Fibroblast of the aortic adventitia (primary cell): Measurements from ENCODE around the gene MARCHF9. TPM values are rescaled to one million over a fixed set of nuclear protein-coding genes. Genes with fewer than 3 reads are reported as not detected.

ENCODE experiments used
- DNase-seq: peaks from one replicate; pipeline ENCODE4 v3.0.0-alpha.2; 2010; ENCODE audit warnings: low read depth
- H3K4me3 ChIP-seq: 2 replicates; pipeline ENCODE4 v1.5.1; 2011; ENCODE audit warnings: low read depth, mild to moderate bottlenecking, control low read depth, low read length, moderate library complexity
- CTCF ChIP-seq: IDR thresholded peaks from 2 replicates; pipeline ENCODE4 v1.5.1; 2011; ENCODE audit warnings: mild to moderate bottlenecking, low read length, control low read depth, inconsistent platforms; ENCODE audit not compliant: insufficient read depth
- total RNA-seq: library from RNA; depleted of rRNA; stranded (reverse); fragments of >200 nt; gene quantifications from 2 replicates; pipeline ENCODE4 v1.2.3, GENCODE V29; 2012; ENCODE audit warnings: low replicate concordance

Gene MARCHF9
- total RNA-seq, 1 donor, result 2.1 TPM

- TF ChIP-seq CTCF, result no peak
- DNase-seq, result no peak
- no peak overlapping the region for H3K4me3 ChIP-seq
These were observed 38.6 kb upstream of the MARCHF9 start for GRCh38 chr12:57716305-57716704.

- no peak for TF ChIP-seq CTCF
- DNase-seq, result no peak
- no peak overlapping the region for H3K4me3 ChIP-seq
These were observed 37.8 kb upstream of the MARCHF9 start for GRCh38 chr12:57717131-57717530.

- no peak overlapping the region for H3K4me3 ChIP-seq
- DNase-seq, result no peak
- no peak for TF ChIP-seq CTCF
These were observed 36.9 kb upstream of the MARCHF9 start for GRCh38 chr12:57717846-57718640.

GRCh38 chr12:57718641-57719528 lies 36.0 kb upstream of the MARCHF9 start:
- H3K4me3 ChIP-seq, result no peak overlapping the region
- DNase-seq, result no peak
- no peak for TF ChIP-seq CTCF

- no peak overlapping the region for H3K4me3 ChIP-seq
- no peak for DNase-seq
- no peak for TF ChIP-seq CTCF
These were observed 34.9 kb upstream of the MARCHF9 start for GRCh38 chr12:57719777-57720605.
